HG03432 (cell line): ENCODE data around the gene CAMKK2.
"Not testable (repeated sequence)": the region's sequence is repeated elsewhere in the genome, so short reads cannot be mapped to it uniquely, and the experiment has no call there.

Source experiments
- ATAC-seq: cut with Tn5 transposase; IDR thresholded peaks from one replicate; pipeline ENCODE4 v1.9.1; 2021; ENCODE audit warnings: mild to moderate bottlenecking, moderate library complexity; ENCODE audit not compliant: unreplicated experiment

Gene CAMKK2

DNA sequence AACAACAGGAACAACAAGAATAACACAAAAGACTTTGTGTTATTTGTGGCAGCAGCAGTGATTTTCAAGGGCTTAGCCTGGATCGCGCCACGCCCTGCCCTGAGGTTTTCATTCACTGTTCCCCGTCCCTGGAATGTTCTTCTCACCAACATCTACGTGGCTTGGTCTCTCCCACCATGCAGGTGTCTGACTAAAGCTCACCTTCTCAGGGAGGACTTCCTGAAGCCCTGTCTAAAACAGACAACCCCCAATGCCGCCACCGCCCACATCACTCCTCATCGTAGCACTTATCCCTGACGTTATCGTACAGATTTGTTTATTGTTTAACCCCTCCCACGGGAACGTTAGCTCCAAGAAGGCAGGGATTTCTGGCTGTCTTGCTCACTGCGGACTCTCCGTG, 46.1 kb downstream of the CAMKK2 start:
- no peak for ATAC-seq

DNA sequence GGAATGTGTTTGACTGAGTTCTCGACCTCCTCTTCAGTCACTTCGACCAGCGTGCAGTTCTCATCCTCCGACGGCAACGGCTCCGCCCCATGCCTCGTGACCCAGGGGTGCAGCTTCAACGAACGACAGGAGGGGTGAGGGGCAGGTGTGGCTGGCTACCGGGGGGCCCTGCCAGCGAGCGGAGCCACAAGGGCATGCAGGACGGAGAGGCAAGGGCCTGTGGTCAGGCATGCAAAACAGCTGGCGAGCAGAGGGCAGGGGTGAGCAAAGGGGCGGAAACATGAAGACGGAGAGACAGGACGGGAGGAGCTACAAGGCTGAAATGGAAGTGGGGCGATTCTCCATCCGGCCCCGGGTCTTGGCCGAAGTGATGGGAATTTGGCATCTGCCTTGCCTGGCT, 47.9 kb downstream of the CAMKK2 start:
- peak; percentile 76 for ATAC-seq

DNA sequence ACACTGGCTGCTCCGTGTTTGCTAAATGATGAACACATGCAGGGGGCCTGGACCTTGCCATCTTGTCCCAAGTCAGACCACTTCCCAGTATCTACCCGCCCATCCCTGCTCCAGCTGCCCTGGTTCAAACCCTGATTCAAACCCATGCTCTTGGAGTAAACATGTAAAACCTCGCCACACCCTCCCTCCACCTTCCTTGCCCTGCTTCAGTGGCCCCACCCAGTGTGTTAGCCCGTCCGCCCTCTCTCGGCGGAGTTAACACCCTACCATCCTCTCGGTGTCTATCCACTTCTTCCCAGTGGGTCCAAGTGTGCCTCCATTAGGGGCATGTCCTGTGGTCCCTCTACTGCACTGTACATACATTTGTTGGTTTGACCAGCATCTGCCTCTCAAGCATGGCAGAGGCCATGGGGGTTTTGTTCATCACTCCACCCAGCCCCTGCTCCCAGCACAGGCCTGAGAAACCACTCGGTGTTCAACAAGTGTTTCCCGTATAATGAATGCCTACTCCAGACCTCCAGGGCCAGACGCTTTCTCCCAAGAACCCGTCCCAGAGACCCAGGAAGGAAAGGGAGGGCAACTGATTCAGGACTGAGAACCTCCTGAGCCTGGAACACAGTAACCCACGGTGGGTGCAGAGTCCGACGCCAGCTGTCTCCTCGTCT, 49.5 kb downstream of the CAMKK2 start:
- ATAC-seq: no peak

DNA sequence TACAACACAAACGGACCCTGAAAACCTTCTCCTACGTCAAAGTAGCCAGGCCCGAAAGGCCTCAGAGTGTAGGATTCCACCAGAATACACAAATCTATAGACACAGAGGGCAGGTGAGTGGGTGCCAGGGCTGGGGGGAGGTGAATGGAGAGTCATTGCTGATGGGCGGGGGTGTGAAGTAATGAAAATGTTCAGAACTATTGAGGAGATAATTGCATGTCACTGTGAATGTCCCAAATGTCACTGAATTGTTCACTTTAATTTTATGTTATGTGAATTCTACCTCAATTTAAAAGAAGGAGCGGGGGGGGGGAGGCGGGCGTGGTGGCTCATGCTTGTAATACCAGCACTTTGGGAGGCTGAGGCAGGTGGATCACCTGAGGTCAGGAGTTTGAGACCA, 50.6 kb downstream of the CAMKK2 start:
- ATAC-seq: no peak

DNA sequence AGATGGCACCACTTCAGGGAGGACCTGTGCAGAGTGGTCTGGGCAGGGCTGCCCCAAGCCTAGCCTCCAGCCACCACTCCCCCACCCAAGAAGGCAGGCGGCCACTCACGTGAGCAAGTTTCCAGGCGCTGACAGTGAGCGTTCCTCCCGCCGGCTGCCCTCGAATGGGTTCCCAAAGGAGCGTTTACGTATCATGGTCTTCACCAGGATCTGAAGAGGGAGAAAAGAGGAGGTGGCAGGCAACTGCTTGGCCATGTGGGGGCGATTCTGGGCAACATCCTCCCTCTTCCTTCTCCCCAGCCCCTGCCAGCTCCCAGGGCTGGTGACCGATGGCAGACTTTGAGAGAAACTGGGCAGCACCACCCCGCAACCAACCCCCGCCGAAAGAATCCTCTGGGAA, 51.5 kb downstream of the CAMKK2 start:
- no peak for ATAC-seq

DNA sequence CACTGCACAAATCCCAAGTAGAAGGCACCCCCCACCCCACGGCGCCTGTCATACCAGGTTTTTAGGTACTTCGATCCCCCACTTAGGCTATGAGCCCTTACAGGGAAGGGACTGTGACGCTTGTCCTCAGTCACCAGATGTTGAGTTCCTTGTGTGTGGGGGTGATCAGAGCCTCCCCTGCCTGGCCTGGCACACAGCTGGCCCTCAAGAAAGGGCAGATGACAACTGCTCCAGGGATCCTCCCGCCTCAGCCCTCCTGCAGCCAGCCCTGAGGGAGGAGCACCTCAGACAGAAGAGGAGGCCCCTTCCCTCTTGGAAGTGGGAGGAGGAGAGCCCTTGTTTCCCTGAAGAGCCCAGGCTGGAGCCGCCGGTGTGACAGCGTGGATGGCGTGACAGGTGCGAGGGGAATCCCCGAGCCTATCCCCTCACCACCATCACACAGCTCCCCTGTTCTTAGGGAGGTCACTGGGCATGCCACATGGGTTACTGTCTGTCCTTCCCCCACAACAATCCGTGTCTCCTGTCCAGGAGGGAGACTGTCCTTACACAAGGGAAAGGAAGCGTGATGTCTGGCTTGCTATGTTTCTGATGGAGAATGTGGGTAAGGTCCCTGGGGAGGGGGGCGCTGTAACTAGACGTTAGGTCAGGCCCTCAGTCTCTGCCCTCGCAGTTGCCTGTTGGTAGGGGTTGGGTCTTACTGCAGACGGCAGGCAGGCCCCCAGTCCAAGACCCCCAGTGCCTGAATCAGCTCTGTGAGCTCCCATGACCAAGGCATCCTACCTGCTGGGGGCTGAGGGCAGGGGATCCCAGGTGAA, 55.1 kb downstream of the CAMKK2 start:
- no peak for ATAC-seq

DNA sequence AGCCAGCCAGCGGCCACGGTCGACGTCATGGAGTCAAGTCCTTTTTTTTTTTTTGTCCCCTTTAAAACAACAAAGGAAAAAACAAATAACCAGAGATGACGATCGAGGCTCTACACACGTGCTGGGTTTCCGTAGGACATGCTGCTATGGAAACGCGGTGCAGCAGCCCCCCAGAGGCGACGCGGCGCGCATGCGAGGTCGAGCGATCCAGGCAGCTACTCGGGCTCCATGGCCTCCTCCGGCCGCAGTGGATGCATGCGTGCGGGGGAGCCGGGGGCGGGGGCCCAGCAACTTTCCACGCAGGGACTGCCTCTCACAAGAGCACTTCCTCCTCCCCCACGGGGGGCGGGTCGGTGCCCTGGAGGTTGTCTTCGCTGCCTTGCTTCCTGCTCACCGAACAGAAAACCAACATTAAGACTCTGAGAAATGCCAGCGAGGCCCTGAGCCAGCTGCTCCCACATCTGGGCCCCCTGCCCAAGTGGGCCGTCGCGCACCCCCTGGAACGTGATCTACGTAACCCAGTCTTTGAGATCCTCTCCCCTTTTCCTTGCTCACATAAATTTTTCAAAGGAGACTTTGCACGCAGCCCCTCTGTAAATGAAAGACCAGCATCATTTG, 55.9 kb downstream of the CAMKK2 start:
- no peak for ATAC-seq

DNA sequence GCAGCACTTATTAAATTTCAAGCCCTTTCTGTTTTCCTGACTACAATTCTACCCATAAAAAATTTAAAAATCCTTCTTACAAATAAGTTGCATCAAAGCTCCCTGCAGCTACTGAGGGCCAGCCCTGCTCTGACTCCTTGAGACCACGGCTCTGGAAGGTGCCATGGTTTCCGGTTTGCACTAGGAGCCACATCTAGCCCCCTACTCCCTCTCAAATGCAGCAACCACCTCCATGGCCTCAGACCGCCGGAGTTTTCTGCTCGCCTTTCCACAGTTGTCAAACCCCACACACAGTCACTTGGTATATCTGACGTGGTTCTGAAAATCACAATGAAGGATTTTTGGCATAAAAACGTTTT, 56.5 kb downstream of the CAMKK2 start:
- no peak for ATAC-seq

DNA sequence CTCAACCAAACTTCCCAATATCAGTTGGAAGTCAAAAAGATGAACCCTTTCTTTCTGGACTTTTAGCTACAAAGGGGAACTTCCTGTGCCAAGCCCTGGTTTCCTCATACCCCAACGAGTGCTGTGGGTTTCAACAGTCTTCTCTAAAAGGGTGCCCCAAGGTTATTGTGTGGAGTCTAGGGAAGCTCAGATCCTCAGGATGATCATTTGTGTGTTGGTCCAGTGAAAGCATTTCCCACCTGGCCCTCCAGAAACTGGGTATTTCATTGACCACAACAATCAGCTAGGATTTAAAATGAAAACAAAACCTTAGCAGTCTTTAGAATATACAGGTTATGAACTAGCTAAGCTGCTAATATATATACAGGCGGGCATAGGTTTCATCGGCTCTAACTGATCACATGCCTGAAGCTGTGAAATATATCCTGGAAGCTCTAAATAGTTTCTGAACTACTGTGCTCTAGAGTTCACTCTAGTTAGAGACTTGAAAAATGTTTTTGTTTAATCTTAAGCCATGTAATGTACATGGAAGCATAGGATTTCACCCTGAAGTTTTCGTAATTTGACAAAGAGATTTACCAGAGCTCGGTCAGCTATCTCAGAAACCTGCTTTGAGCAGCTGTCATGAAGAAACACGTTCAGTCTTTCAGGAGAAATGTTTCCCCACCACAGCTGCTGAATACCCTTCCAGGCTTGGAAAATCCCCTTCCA, 57.0 kb downstream of the CAMKK2 start:
- no peak for ATAC-seq

DNA sequence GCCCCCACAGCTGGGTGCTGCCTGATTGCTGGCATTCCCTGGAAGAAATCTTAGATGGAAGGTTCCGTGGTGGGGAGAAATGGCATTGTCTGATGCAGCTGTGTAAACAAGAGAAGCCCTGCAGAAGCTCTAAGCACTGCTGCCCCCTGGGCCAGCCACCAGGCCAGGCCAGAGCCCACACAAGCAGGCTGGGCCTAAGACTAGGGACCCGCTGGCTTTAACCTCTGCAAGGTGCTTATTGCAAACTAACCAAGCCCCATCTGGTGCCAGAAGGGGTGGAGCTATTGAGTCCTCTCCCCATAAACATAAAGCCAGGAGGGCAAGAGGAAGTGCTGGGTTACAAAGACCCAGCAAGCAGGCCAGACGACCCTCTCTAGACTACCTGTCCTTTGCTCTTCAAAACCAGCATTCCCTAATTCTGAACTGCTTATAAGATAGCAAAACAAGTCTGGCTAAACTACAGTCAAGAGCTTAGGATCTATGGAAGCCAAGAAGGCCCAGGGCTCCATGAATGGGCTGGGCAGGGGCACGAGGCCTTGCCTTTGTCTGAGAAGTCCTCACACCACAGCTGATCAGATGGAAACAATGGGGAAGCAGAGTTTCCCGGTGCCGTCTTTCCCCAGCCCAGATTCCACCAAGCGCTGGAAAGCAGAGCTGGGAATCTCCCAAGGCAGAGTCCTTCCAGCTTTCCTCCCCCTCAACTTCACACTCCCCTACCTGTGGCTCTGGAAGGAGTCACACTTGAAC, 57.7 kb downstream of the CAMKK2 start:
- no peak for ATAC-seq

DNA sequence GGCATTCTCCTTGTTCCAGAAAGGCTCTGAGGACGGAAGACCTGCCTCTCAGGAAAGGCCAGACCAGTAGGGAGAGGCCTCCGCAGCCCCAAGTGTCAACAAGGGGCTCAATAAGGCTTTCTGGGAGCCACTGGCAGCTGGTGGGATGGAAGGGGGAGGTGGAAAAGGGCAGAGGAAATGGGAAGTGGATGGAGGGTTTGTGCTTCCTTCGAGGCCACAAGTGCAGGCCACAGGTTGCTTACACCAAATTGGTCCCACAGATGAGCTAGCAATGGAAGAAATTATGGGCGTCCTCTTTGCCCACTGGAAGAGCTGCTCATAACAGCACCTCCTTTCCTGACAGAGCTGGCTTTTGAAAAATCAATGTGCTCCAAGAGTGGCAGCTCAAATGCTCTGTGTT, 58.4 kb downstream of the CAMKK2 start:
- no peak for ATAC-seq

DNA sequence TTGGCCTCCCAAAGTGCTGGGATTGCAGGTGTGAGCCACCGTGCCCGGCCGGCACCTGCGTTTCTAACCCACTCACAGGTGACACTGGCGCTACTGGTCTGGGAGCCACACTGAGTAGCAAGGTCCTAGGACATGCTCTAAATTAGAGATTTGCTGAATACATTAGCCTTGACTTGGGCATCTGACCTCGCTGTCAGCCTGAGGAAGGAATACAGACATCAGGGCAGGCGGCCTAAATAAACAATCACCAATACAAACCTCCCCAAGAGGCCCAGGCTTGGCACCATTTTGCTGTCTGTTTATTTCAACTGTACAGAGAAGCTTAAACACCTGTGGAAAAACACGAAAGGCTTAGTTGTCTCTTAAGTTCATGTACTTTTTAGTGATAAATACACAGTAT, 59.1 kb downstream of the CAMKK2 start:
- ATAC-seq: no peak

DNA sequence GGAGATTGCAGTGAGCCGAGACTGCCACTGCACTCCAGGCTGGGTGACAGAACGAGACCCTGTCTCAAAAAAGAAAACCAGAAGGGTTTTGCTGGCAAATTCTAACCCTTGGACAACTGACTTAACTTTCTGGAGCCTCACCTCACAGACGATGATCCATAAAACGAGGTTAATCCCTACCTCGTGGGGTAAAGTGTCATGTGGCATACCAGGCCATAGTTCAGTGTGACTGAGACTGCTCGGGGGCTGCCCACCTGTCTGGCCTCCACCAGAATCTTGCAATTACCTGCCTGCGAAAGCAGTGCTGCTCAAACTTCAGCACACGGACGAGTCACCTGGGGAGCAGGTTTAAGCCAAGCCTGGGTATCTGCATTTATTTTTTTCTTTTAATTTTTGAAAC, 59.7 kb downstream of the CAMKK2 start:
- no peak for ATAC-seq

DNA sequence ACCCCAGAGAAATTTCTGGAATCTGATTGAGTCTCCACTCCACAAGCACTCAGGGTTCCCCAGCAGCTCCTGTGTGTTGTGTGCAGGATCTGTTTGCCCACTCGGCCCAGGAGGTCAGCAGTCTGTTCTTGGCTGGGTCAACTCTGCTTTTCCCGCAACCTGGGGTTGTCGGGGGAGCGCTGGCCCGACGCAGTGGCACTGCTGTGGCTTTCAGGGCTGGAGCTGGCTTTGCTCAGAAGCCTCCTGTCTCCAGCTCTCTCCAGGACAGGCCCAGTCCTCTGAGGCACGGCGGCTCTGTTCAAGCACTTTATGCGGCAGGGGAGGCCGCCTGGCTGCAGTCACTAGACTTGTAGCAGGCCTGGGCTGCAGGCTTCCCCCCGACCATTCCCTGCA, 62.9 kb downstream of the CAMKK2 start:
- ATAC-seq: no peak

DNA sequence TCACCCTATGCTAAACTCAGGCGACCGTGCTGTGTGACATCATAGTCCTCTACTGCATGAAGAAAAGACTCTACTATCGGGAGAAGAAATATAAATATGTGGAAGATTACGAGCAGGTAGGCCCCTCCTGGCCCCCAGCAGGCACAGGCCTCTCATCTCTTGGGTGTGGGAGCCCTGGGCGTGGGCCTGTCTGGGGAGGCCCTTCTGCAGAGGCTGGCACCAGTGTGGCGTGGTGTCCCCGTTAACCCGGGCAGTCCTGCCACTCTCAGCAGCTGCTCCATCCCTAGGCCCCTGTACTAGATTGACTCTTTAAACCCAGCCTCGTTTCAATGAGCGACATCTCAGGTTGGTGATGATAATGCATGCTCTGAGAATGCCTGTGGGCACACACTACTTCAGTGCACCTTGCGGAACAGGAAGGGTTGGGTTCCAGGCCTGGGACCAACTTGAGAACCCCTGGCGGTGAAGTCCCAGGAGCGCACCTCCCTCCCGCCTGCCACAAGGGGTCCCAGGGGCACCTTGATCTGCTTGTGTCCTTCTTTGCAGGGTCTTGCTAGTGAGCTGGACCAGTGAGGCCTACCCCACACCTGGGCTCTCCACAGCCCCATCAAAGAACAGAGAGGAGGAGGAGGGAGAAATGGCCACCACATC, 63.4 kb downstream of the CAMKK2 start:
- ATAC-seq: no peak

DNA sequence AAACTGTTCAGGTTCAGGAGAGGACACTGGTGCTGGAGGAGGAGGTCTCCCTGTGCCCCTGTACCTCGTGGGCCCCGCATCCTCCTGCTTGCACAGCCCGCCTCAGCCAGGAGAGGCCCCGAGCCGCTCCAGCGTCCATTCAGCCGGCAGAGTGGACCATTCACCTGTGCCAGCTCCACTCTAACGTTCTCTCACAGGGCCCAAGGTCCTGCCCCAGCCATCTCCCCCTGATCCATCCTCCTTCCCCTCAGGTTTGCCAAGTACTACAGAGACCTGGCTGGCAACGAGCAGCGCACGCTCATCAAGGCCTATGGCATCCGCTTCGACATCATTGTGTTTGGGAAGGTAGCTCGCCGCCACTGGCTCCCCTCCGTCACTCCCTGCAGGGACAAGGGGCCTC, 64.3 kb downstream of the CAMKK2 start:
- no peak for ATAC-seq

DNA sequence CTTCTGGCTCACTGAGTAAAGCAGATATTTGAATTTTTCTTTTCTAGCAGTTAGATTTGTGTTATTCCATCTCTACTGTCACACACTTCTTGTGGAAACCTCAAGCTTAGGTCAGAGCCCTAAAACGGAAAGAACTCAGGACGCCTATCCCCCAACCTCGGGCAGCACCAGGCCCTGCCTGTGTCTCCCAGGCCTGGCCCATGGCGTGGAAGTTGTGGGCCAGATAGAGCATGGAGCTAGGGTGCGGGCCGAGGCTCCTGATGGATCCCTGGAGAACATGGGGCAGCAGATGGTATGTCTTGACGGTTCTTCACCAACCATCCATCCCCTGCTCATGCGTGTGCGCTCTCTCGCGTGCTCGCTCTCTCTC, 66.0 kb downstream of the CAMKK2 start:
- ATAC-seq: no peak

DNA sequence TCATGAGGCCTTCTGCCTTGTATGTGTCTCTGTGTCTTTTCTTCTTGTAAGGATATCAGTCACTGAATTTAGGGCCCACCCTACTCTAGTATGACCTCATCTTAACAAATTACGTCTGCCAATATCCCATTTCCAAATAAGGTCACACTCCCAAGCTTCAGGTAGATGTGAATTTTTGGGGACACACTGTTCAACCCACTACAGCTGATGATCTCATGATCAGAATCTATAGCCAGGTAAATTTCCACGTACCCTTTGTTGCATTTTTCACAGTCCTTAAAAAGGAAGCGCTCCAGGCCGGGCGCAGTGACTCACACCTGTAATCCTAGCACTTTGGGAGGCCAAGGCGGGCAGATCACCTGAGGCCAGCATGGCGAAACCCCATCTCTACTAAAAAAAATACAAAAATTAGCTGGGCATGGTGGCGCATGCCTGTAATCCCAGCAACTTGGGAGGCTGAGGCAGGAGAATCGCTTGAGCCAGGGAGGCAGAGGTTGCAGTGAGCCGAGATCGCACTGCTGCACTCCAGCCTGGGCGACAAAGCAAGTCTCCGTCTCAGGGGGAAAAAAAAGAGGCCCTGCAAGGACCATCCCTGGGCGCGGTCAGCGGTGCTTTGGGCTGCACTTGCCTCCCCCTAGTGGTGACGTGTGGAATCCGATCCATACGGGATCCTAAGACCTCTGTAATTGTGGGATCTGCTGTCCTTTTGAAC, 66.5 kb downstream of the CAMKK2 start:
- ATAC-seq: not testable (repeated sequence)

DNA sequence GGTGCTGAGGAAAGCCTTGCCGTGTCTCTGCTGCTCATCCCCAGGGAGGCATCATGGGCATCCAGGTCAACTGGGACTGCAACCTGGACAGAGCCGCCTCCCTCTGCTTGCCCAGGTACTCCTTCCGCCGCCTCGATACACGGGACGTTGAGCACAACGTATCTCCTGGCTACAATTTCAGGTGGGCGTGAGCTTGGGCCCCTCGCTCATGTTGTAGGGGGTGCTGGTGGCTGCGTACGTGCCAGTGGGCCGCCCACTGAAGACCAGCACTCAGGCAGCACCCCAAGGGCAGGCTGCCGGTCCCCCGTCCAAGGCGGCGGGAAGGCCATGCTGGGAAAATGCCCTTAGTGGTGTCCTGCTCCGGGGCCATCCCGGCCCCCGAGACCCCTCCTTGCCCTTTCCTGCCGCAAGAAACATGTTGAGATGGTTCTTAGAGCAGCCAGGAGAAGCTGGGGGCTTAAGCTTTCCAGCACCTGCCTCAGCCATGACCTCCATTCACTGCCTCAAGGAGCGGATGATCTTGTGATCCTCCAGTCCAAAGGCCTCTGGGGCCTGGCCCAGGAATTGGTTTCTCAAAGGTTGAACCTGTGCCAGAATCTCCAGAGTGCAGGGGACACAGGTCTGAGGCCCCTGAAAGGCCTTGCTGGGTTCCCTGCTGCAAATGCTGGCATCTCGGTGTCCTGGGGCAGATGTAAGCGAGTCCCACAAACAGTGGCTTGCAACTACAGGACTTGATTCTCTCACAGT, 67.4 kb downstream of the CAMKK2 start:
- no peak for ATAC-seq
